ENCODE results near the gene TEDC2.
A peak's percentile ranks its signal among the peaks of the same experiment; 100 is the strongest.
"Not testable (repeated sequence)": the region's sequence is repeated elsewhere in the genome, so short reads cannot be mapped to it uniquely, and the experiment has no call there.

Gene TEDC2

GRCh38 chr16:2439598-2439997, 20.3 kb upstream of the TEDC2 start:
- DNase-seq, result no peak

DNA sequence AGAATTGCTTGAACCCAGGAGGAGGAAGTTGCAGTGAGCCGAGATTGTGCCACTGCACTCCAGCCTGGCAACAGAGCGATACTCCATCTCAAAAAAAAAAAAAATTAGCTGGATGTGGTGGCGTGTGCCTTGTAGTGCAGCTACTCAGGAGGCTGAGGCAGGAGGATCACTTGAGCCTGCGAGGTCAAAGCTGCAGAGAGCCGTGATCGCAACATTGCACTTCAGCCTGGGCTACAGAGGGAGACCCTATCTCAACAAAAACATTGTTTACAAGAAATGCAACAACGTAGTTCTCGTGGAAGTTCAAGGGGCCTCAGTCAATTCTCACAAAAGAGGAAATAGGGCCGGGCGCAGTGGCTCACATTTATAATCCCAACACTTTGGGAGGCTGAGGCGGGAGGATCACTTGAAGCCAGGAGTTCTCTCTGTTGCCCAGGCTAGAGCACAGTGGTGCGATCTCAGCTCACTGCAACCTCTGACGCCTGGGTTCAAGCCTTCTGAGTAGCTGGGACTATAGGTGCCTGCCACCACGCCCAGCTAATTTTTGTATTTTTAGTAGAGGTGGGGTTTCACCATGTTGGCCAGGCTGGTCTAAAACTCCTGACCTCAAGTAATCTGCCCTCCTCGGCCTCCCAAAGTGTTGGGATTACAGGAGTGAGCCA, 18.6 kb upstream of the TEDC2 start:
- DNase-seq, result not testable (repeated sequence)

- DNase-seq, result no peak
Measured at GRCh38 chr16:2443555-2443954, 16.4 kb upstream of the TEDC2 start.

DNA sequence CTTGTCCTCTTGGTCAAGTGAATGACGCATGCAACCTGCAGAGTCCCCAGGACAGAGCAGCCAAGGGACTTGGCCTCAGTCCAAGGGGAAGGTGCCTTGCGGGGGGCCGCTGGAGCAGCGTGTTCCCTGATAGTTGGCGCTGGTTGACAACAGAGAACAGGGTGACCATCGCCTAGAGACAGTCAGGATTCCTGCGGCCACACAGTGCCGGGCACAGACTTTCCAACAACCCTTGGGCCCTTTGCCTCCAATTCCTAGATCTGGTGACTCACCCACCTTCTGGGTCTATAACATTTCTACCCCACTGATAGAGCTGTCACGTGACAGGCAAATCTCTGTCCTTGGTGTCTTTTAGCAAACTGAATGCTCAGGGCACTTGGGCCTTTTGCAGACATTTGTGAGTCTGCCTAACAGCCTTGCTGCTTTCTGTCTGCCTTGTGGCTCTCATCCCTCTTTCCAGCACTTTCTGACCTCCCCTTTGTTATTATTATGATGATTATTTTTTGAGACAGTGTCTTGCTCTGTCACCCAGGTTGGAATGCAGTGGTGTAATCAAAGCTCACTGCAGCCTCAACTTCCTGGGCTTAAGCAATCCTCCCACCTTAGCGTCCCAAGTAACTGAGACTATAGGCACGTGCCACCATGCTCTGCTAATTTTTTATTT, 11.9 kb upstream of the TEDC2 start:
- no peak for DNase-seq

GRCh38 chr16:2449118-2449517, 10.8 kb upstream of the TEDC2 start:
- no peak for DNase-seq

- no peak for DNase-seq
Measured at GRCh38 chr16:2450535-2450934, 9.4 kb upstream of the TEDC2 start.

GRCh38 chr16:2450975-2451381, 8.9 kb upstream of the TEDC2 start:
- DNase-seq, result no peak

GRCh38 chr16:2451851-2452320, 8.0 kb upstream of the TEDC2 start:
- no peak for DNase-seq

DNA sequence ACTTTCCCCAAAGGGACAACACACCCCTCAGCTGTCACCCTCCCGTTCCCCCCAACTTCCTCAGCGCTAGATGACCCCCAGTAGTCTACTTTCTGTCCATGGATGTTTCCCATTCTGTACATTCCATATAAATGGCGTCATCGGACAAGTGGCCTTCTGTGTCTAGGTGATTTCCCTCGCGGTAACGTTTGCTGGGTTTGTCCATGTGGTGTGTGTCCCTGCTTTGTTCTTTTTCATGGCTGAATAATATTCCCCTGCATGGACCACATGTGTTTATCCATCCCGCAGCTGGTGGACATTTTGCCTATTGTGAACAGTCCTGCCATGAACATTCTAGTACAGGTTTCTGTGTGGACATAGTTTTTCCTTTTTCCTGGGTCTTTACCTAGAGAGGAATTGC, 7.3 kb upstream of the TEDC2 start:
- no peak for DNase-seq

- DNase-seq, result no peak
Measured at GRCh38 chr16:2455081-2455845, 4.6 kb upstream of the TEDC2 start.

DNA sequence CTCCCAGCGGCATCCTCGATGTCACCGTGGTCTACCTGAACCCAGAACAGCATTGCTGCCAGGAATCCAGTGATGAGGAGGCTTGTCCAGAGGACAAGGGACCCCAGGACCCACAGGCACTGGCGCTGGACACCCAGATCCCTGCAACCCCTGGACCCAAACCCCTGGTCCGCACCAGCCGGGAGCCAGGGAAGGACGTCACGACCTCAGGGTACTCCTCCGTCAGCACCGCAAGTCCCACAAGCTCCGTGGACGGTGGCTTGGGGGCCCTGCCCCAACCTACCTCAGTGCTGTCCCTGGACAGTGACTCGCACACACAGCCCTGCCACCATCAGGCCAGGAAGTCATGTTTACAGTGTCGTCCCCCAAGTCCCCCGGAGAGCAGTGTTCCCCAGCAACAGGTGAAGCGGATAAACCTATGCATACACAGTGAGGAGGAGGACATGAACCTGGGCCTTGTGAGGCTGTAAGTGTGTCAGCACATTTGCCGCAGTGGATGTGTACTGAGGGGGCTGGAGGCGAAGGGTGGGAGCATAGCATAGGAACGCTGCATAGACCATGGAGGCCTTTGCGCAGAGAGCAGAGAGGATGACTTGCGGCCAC, 3.3 kb upstream of the TEDC2 start:
- no peak for DNase-seq

DNA sequence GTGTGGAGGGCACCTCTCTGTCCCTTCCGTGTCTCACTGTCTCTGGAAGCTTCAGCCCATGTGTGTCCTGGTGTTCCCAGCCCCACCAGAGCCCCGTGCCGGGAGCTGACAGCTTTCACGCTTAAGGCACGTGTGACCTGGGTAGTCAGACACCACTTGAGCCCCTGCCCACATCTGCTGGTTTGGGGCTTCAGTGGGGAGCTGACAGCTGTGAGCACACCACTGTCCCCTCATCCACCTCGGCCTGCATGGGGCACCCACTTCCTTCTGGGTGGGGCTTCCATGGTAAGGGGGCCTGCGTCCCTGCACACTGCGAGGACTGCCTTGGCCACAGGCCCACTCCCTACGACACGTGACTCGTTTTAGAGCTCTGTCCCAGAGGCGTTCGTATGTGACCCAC, 2.6 kb upstream of the TEDC2 start:
- no peak for DNase-seq

GRCh38 chr16:2457946-2458345, 2.0 kb upstream of the TEDC2 start:
- DNase-seq, result no peak

DNA sequence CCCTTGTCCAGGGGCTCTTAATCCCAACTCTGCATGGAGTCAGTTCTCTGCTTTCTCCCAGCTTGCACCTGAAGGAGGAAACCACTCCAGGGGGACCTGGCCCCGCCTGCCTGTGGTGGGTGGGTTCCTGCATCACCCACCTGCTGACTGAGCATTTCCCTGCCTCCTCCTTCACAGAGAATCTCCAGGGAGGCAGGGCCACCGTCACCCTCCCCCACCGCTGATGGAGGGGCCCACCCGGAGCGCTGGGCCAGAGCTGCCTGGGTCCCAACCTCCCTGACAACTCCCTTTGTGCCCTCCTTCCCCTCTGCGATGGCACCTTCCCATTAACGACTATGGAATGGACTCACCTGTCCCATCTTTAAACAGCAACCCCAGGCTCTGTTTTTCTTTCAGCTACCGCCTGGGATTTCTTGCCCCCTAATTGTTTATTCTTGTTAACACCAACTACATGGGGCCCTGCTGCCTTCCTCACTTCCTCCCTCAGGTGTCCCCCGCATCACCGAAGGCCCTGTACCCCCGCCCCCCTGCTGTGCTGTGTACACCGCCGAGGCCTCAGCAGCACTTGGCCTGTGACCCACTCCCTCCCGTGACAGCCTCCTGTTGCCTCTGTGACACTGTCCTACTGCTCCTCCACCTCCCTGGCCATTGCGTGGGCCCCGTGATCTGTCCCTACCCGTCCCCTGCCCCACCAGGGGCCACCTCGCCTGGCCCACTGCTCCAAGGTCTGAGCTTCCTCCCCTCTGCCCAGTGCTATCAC, 842 bp upstream of the TEDC2 start:
- DNase-seq, result peak in 1 of 2 experiments; percentile 43

GRCh38 chr16:2460391-2460713, 443 bp downstream of the TEDC2 start:
- no peak for DNase-seq

GRCh38 chr16:2460916-2461315, 1.0 kb downstream of the TEDC2 start:
- no peak for DNase-seq

DNA sequence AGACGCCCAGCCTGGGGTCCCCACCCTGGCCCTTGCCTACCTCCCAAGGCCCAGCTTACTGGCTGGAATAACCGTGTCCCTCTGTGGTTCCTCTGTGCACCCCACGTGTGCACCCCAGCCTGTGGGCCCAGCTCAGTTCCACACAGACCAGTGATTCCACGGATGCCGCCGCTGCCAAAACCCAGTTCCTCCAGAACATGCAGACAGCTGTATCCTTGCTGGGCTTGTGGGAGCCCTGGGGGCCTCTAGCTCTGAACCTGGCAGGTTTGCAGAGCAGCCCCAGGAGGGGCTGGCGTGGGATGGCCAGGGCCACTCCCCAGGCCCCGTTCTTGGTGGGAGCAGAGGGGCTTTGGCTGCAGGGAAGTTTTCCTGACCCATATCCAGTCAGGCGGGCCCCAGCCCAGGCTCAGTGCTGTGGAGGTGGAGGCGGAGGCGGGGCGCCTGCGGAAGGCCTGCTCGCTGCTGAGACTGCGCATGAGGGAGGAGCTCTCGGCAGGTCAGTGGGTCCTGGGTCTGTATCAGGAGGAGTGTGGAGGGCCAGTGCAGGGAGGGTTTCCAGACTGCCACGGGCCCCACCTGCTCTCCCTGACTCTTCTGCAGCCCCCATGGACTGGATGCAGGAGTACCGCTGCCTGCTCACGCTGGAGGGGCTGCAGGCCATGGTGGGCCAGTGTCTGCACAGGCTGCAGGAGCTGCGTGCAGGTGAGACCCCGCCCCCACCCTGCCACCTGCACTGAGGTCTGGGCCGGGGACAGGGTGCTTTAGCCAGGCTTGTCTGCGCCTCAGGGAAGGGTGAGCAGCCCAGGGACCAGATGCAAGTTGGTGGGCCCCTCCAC, 2.3 kb downstream of the TEDC2 start:
- DNase-seq, result no peak

DNA sequence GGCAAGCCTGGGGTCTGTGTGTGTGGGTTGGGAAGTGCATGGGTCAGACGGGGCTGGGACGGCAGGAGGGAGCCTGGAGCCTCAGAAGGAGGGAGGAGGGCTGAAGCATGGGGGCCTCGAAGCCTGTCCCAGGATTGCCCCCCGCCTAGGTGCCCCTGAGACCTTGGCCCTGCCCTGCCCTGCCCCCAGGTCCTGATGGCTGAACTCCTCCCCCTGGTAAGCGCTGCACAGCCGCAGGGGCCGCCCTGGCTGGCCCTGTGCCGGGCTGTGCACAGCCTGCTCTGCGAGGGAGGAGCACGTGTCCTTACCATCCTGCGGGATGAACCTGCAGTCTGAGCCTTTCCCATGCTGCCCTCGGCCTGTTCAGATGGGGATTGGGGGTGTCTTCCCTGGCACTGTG, 4.4 kb downstream of the TEDC2 start:
- no peak for DNase-seq

- DNase-seq, result no peak
Measured at GRCh38 chr16:2465653-2466415, 5.9 kb downstream of the TEDC2 start.

DNA sequence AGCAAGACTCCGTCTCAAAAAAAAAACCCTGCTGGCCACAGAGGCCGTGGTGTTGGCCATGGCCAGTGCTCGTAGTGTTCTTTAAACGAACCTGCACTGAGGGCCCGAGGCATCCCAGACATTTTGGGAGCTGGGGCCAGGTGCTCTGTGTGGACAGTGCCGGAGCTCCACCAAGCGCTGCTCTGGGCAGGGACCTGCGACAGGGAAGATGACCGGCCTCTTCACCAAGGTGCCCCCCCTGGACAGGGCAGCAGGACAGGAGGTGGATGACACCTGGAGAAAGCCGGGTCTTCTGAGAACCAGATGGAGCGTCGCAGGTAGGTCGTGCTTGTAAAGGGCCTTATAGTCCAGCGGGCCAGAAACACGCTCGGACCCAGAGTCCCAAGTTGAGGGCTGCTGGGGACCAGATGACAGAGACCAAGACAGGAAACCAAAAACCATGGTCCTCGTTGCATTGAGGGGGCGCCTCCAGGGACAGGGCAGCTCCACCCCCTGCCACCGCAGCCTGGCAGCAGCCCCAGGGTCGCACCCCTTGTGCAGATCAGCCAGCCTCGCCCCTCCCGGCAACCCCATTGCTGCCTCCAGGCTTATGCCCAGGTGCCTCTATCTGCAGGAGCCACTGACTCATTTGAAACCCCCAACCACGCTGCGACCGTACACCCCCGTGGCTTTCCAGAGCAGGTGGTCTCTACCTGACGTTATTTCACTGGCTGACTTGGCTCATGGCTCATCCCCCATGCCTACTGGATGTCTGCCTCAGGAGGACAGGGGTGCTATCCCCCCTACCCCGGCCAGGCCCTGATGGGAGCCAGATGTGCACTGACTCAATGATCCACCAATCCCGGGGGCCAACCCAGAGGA, 7.0 kb downstream of the TEDC2 start:
- no peak for DNase-seq
